Measurements from ENCODE around the gene CENPI.
"Not testable (repeated sequence)": the region's sequence is repeated elsewhere in the genome, so short reads cannot be mapped to it uniquely, and the experiment has no call there.

The CENPI gene, protein sequence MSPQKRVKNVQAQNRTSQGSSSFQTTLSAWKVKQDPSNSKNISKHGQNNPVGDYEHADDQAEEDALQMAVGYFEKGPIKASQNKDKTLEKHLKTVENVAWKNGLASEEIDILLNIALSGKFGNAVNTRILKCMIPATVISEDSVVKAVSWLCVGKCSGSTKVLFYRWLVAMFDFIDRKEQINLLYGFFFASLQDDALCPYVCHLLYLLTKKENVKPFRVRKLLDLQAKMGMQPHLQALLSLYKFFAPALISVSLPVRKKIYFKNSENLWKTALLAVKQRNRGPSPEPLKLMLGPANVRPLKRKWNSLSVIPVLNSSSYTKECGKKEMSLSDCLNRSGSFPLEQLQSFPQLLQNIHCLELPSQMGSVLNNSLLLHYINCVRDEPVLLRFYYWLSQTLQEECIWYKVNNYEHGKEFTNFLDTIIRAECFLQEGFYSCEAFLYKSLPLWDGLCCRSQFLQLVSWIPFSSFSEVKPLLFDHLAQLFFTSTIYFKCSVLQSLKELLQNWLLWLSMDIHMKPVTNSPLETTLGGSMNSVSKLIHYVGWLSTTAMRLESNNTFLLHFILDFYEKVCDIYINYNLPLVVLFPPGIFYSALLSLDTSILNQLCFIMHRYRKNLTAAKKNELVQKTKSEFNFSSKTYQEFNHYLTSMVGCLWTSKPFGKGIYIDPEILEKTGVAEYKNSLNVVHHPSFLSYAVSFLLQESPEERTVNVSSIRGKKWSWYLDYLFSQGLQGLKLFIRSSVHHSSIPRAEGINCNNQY

DNA sequence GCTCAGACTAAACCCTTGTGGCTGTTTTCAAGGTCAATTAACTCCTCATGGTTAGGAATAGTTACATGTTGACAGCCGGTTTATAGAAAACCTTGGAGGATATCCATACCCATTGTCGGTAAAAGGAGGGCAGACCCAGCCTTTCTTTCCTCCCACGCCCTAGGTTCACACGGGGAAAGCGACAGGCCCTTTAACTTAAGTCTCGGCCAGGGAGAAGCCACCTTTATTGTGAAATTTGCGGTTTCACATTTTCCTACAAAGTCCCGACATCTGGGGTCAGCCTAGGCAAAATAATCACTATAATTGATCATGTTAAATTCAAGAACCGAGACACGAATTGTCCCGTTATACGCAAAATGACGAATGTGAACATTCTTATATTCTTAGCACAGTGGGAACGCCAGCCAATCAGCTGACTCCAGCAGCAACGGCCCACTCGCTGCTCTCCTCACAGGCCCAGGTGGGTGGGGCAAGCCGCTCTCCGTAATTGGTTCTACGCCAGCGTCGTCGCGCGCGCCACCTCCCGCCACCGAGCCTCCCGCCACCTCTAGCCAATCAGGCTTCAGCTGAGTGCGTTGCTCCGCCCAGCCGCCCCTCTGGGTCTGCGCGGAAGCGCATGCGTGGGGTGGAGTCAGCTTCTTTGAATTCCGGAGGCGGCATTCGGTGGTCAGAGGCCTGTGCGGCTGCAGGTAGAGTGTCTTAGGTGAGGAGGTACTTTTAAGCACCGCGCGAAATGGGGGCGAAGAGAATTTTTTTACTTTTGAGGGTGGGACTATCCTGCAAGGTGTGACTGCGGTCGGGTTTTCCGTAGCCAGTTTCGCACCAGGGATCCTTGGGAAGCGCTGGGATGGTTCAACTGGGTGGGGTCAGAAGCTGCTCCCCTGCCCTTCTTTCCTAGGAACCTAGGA lies at the start of gene CENPI:
CENPI (plus strand) TSS at position 659 of the 908 bp plus-strand sequence. CDS start 2,867 bp downstream, outside the sequence.
- TF ChIP-seq, protein P1, sequence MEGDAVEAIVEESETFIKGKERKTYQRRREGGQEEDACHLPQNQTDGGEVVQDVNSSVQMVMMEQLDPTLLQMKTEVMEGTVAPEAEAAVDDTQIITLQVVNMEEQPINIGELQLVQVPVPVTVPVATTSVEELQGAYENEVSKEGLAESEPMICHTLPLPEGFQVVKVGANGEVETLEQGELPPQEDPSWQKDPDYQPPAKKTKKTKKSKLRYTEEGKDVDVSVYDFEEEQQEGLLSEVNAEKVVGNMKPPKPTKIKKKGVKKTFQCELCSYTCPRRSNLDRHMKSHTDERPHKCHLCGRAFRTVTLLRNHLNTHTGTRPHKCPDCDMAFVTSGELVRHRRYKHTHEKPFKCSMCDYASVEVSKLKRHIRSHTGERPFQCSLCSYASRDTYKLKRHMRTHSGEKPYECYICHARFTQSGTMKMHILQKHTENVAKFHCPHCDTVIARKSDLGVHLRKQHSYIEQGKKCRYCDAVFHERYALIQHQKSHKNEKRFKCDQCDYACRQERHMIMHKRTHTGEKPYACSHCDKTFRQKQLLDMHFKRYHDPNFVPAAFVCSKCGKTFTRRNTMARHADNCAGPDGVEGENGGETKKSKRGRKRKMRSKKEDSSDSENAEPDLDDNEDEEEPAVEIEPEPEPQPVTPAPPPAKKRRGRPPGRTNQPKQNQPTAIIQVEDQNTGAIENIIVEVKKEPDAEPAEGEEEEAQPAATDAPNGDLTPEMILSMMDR (IDR thresholded peaks at IDR 0.05) = peak; percentile 26
- Histone ChIP-seq H3K9me3 (no peaks in the 10 kb centered on the region), H3K36me3 (no peaks in the 10 kb centered on the region), H3K4me3 (ENCODE audit: low read depth in 1 of 2, low read length in 1 of 2) (peak within 1 kb of the TSS; percentile 58 to 70), H3K4me1 (ENCODE audit: control insufficient read depth in 1 of 2, insufficient read depth in 1 of 2, low read depth in 1 of 2, low read length in 1 of 2) (peaks cover 5 to 15% of the 10 kb centered on the region in 2 experiments), H3K27ac (peak within 1 kb of the TSS; percentile 68), H3K27me3 (no peaks in the 10 kb centered on the region)

DNA sequence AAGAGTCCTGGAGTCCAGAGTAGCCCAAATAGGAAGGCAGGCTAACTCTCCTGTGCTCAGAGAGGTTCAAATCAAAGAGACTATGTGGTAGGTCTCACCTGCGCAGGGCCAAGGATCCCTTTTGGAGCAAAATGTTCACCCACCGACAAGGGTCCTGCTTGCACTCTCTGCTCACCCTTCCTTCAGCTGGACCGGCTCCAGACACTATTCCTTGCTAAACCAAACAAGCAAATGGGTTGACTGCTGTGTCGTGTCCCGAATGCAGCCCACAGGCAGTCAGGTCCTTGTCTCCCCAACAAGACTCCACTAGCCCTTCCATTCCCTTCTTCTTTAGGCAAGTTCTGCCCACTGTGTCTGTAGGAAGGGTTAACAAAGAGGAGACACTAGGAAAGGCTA lies 46.9 kb upstream of the CENPI start:
- Histone ChIP-seq H3K9me3 (no peaks in the 10 kb centered on the region), H3K36me3 (no peaks in the 10 kb centered on the region), H3K27ac (peak overlapping the region; percentile 90), H3K4me1 (ENCODE audit: control insufficient read depth in 1 of 2, insufficient read depth in 1 of 2, low read depth in 1 of 2, low read length in 1 of 2) (peaks cover 0 to 11% of the 10 kb centered on the region in 2 experiments), H3K27me3 (no peaks in the 10 kb centered on the region), H3K4me3 (ENCODE audit: low read depth in 1 of 2, low read length in 1 of 2) (peak overlapping the region; percentile 63 to 82)
- TF ChIP-seq, protein P1 (IDR thresholded peaks at IDR 0.05) = no peak

DNA sequence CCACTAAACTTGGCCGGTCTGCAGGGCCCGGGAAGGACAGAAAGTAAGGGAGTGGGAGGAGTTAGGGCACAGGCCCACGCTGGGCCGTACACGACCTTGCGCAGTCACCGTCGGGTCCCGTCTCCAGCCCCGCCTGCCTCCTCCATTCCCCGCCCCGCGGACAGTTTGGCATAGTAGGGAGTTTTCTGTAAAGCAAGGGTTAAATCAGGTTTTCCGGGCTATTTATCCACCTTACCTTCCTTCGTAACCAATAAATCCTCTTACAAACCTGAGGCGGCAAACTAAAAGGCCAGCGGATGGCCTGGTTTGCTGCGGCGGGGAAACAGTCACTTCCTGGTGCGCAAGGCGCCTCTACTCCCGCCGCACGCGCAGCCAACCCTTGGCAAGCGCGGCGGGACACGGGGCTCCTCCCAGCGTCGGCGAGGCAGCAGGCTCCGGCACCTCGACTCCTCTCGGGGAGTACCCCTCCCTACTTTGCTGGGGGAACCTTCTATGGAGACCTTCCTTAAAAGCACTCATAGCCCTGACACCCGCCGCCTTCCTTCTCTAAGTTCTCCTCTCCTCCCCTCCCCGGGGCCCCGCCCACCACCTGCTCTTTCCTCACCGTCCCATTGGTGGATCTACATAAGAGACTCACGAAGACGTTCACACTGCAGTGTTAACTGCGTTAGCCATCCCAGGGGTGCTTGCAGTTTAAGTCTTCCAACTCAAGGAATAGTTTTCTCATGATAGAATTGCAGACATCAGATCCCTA lies 46.3 kb upstream of the CENPI start, which contains the start of gene TRMT2B:
TRMT2B (minus strand) TSS at position 563 of the 754 bp plus-strand sequence. CDS start 9,822 bp downstream, outside the sequence.
- no peaks in the 10 kb centered on the region for H3K36me3 ChIP-seq

DNA sequence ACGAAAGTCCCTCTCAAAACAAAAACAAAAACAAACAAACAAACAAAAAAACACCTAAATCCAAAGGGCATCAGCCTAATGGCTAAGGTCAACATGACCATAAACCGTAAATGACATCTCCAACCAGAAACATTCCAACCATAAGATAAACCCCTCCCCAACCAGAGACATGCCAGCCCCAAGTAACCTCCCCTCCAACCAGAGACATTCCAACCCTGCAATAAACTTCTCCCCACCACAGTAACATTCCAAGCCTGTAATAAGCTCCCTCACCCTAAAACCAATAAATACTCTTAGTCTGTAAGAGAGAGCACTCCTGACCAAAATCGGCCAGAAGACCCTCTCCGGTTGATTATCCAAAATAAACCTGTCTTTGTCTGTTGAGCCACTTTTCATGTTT lies 41.5 kb upstream of the CENPI start:
- H3K9me3 ChIP-seq; H3K27me3 ChIP-seq; H3K4me1 ChIP-seq (ENCODE audit: control insufficient read depth in 1 of 2, insufficient read depth in 1 of 2, low read depth in 1 of 2, low read length in 1 of 2); H3K36me3 ChIP-seq; H3K27ac ChIP-seq; H3K4me3 ChIP-seq (ENCODE audit: low read depth in 1 of 2, low read length in 1 of 2): not testable (repeated sequence)

More for the DNA sequence above, 46.3 kb upstream of the CENPI start, which contains the start of gene TRMT2B:
- TF ChIP-seq, protein P1 (IDR thresholded peaks at IDR 0.05) = no peak
- Histone ChIP-seq H3K4me1 (ENCODE audit: control insufficient read depth in 1 of 2, insufficient read depth in 1 of 2, low read depth in 1 of 2, low read length in 1 of 2) (peaks cover 0 to 11% of the 10 kb centered on the region in 2 experiments), H3K27me3 (no peaks in the 10 kb centered on the region), H3K9me3 (no peaks in the 10 kb centered on the region), H3K4me3 (ENCODE audit: low read depth in 1 of 2, low read length in 1 of 2) (peak within 1 kb of the TSS; percentile 63 to 82), H3K27ac (peak within 1 kb of the TSS; percentile 90)

DNA sequence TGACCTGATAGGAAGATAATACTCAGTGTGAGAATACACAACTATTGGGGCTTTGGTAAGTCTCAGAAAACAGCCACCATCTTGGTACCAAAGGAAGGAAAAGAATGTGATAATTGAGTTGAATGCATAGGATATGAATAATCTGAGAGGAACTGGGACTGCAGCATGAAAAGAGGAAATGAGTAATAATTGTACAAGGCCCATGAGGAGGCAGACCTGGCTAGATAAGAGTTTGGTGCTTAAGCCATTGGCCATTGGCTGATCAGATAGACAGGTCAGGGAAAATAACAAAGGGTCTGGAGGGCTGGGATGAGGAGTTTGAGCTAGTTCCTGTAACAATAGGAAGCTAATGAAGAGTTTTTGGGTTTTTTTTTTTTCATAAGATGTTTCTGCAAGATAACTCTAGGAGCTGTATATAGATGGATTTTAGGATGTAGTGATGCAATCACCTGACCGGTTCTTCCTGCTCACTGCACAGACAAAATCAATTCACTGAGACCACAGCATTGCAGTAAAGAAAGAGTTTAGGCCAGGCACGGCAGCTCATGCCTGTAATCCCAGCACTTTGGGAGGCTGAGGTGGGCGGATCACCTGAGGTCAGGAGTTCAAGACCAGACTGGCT lies 40.8 kb upstream of the CENPI start:
- H3K27ac ChIP-seq = no peak overlapping the region

More for the DNA sequence above, 40.8 kb upstream of the CENPI start:
- TF ChIP-seq, protein P1 (IDR thresholded peaks at IDR 0.05) = no peak
- Histone ChIP-seq H3K4me3 (ENCODE audit: low read depth in 1 of 2, low read length in 1 of 2) (no peak overlapping the region), H3K27me3 (no peaks in the 10 kb centered on the region), H3K4me1 (ENCODE audit: control insufficient read depth in 1 of 2, insufficient read depth in 1 of 2, low read depth in 1 of 2, low read length in 1 of 2) (peaks cover 0 to 4% of the 10 kb centered on the region in 2 experiments), H3K36me3 (no peaks in the 10 kb centered on the region), H3K9me3 (no peaks in the 10 kb centered on the region)
